G401.6 (cell line): ENCODE results near the gene SPRR4.
A peak's percentile ranks its signal among the peaks of the same experiment; 100 is the strongest.
"Not testable (repeated sequence)": the region's sequence is repeated elsewhere in the genome, so short reads cannot be mapped to it uniquely, and the experiment has no call there.

Experiments
- FAIRE-seq: peaks from 2 replicates; lab custom pipeline; 2012; peaks lifted over from hg19 to GRCh38; lab: Jason Lieb, UNC

The SPRR4 gene

GRCh38 chr1:152967201-152967600, 3.2 kb upstream of the SPRR4 start:
- no peak for FAIRE-seq

DNA sequence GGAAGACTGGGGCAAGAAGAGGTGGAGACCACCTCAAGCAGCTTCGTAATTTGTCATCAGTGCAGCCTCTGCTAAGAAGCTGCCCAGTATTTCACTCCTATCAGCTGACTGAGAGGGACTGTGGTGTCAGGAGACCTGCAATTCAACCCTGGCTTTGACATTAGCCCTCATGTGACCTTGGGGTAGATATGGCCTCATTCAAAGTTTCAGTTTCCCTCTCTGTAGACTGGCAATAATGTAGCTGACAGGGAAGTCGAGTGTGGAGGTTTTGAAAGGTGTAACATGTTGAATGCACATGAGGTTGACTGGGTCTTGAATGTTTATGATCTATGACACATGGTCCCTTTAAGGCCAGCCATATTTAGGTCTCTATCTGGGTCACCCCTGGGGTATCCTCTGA, 2.2 kb upstream of the SPRR4 start:
- FAIRE-seq = no peak

GRCh38 chr1:152969036-152969435, 1.4 kb upstream of the SPRR4 start:
- FAIRE-seq = no peak

DNA sequence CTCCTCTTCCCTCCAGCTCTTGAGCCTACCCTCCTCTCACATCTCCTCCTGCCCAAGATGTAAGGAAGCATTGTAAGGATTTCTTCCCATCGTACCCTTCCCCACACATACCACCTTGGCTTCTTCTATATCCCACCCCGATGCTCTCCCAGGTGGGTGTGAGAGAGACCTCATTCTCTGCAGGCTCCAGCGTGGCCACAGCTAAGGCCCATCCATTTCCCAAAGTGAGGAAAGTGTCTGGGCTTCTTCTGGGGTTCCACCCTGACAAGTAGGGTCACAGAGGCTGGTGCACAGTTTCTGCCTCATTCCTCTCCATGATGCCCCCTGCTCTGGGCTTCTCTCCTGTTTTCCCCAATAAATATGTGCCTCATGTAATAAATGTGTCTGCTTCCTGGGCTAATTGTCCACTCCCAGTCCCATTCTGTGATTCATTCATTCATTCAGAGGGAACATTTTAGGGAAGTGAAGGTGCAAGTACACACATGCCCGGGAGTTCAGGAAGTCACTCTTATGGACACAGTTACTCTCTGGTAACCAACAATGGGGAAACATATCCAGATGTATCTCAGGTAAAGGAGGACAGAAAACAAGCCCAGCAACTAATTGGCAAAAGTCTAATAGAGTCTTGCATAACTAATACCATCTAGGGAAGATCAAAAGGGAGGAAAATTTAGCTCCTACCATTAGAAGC, 1.9 kb downstream of the SPRR4 start:
- FAIRE-seq = no peak

DNA sequence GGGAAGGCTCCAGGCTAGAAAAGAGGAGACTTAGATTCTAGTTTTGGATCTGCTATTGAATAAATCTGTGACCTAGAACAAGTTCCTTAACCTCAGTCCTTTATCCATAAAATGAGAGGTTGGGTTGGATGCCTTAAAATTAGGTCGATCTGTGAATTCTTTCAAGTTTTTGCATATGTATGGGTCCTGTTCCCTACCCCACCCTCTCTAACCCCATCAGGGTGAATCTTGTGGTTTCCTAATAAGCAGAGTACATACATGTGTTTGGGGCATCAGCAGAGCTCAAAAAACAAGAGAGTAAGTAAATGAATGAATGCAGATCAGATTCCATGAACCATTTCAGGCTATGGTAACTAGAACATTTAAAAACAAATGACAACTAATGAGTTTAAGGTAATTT, 6.2 kb downstream of the SPRR4 start:
- no peak for FAIRE-seq

GRCh38 chr1:152977614-152978013, 7.2 kb downstream of the SPRR4 start:
- no peak for FAIRE-seq

- FAIRE-seq = no peak
Observed at GRCh38 chr1:152980676-152981075, 10.2 kb downstream of the SPRR4 start.

DNA sequence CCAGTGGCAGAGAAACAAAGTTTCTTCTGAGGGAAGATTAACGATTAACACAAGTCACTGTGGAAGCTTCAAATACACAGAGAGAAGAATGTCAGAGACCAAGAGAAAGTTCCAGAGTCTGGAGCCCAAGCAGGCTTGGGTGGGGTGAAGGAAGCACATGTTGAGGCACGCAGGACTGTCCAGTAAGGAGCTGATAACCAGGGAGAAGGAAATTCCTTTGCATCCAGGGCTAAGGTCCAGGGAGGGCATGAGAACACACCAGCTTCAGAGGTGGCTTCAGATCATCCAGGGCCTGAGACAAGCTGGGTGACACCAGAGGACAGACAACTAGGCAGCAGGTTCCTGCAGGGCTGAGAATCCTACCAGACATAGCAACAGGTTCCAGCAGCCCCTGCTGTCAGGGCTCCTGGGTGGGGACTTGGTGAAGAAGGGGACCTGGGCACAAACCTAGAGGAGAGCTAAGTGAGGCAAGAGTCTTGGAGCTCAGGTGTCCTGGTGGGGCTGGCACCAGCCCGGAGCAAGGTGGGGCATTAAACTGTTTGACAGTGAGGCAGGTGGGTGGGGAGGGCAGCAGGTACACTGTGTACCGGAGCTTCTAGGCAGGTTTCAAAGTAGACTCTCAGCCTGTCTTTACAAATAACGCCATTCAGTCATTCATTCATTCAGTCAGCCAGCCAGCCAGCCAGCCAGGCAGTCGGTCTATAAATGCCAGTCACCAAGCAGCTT, 10.9 kb downstream of the SPRR4 start:
- FAIRE-seq = no peak

GRCh38 chr1:152982076-152982475, 11.6 kb downstream of the SPRR4 start:
- FAIRE-seq = no peak

DNA sequence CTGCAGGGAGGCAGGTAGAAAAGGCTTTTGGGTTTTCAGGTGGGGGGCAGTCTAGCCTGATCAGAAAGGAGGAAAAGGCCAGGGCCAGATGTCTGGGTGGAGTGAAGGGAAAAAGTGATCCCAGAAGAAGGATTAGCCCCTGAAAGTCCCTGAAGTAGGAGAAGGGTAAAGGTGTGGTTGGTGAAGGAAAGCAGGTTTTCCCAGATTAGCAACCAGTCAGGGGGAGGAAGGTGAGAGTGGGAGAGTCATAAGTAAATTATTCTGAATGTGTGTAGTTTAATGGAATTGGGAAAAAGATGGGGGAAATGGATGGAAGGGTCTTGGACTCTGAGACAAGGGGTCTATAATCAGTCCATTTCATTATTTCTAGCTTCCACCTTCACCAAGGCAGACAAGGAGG, 12.8 kb downstream of the SPRR4 start:
- no peak for FAIRE-seq

DNA sequence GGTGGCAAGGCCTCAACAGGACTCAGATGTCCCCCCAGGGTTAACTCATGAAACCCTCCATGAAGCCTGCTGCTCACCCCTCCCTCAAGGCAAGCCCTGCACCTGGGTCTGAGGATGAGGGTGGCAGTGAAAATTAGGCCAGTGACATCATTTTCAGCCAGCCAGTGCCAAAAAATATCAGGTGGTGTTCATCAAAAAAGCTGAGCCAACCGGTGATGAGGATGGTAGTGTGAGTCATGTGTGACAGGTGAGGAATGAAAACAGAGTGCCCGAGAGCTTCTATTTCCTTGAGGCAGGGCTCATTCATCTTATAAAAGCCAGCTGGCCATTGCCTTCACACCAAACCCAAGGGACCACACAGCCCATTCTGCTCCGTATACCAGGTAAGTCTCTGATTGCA, 13.3 kb downstream of the SPRR4 start, which contains the start of gene SPRR1A:
TSS of gene SPRR1A (plus strand) at position 339 of the 400 bp plus-strand sequence. CDS start 1,150 bp downstream, outside the sequence.
- no peak for FAIRE-seq

GRCh38 chr1:152986578-152986977, 16.1 kb downstream of the SPRR4 start:
- FAIRE-seq = peak; percentile 80

GRCh38 chr1:152993186-152993585, 22.7 kb downstream of the SPRR4 start:
- FAIRE-seq = no peak

DNA sequence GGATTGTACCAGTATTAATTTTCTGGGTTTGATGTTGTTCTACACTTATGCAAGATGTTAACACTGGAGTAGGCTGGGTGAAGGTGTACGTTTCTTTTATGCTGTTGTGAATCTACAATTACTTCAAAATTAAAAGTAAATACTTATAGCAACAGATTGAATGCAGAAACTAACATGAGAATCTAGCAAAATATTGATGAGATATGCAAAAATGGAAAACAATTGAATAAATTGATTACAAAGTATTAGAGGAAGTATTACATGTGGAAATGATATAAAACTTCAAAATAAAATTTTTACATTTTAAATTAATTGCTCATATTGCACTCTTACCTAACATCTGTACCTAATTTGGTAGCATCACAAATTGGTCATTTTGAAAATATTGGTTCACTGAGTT, 25.4 kb downstream of the SPRR4 start:
- no peak for FAIRE-seq

DNA sequence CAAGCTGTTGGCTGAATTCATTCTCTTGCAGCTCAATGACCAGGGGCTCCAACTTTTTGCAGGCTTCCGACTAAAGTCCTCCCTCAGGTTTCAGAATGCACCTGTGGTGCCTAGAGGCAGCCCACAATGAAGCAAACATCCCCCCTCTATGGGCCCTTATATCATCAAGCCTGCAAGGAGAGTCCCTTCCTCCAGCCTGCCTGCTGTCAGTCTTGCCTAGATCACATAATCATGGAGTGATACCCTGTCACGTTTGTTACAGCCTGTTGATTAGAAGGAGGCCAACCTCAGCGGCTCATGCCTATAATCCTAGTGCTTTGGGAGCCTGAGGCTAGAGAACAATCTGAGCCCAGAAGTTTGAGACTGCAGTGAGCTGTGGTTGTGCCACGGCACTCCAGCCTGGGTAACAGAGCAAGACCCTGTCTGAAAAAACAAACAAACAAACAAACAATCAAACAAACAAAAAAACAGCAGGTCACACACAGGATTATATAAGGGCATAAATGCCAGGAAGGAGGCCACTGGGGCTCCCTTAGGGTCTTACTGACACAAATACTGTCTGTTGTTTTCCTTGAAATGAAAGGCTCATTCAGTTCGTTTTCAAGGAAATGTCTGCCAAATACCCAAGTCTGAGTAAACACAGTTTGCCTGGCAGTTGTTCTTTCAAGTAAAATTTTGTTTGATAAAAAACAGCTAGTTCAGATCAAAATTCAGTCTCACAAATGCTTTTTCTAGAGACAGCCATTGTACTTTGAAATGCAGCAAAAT, 26.4 kb downstream of the SPRR4 start:
- no peak for FAIRE-seq

DNA sequence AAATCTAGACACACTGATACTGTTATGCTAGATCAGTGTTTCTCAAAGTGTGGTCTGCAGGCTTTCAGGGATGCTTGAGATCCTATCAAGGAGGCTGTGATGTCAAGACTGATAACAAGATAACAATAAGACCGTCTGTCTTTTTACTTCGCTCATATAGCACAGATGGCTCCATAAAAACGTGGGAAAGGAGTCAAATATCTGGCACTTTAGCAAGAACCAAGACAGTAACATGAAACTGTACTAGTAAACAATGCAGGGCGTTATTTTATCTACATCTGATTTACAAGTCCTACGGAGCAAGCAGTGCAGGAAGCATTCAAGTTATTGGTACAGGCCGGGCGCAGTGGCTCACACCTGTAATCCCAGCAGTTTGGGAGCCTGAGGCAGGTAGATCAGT, 27.5 kb downstream of the SPRR4 start:
- no peak for FAIRE-seq

DNA sequence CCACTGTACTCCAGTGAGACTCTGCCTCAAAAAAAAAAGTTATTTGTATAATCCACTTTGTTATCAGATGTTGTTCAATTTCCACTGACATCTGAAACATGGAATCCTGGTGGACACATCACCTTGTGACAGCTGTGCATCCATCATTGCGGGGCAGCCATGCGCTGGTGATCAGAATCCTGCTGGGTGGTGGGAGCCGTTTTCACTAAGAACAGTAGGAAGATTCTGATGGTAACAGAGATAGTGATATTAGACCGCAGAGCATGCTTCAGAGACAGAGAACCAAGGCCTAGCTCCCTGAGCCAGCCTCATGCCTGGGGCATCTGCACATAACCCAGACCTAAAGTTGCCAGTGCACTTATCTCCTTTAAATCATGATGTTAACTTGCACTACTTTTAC, 28.0 kb downstream of the SPRR4 start:
- FAIRE-seq = no peak

DNA sequence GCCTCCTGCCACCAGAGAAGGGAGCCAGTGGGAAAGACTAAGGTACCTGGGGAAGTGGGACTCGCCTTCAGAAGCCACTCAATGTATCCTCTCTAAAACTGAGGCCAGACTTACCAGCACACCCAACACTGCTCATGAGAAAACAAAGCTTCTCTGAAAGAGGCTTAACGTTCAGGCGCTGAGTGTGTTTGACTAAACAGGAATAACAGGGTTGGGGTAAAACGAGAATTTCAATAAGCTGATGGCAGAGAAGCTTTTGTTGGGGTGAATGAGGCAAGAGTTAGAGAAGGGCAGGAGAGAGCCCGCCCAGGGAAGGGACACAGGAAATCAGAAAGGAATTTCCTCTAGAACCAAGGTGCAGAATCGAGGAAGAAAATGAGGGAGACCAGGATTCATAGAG, 29.4 kb downstream of the SPRR4 start:
- no peak for FAIRE-seq

- FAIRE-seq = no peak
Observed at GRCh38 chr1:153000294-153000693, 29.8 kb downstream of the SPRR4 start.

- no peak for FAIRE-seq
Observed at GRCh38 chr1:153001382-153001781, 30.9 kb downstream of the SPRR4 start, which contains the start of gene SPRR3. Gene SPRR3, plus strand, starts transcription at chr1:153001749. Its CDS starts 1,272 bp downstream, at chr1:153003021.

DNA sequence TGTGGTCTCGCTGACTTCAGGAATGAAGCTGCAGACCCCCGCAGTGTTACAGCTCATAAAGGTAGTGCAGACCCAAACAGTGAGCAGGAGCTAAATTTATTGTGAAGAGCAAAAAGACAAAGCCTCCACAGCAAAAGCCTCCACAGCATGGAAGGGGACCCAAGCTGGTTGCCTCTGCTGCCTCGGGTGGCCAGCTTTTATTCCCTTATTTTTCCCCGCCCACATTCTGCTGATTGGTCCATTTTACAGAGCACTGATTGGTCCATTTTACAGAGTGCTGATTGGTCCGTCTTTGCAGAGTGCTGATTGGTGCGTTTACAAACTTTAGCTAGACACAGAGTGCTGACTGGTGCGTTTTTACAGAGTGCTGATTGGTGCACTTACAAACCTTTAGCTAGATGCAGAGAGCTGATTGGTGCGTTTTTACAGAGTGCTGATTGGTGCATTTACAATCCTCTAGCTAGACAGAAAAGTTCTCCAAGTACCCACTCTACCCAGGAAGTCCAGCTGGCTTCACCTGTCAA, 40.8 kb downstream of the SPRR4 start:
- FAIRE-seq = not testable (repeated sequence)

DNA sequence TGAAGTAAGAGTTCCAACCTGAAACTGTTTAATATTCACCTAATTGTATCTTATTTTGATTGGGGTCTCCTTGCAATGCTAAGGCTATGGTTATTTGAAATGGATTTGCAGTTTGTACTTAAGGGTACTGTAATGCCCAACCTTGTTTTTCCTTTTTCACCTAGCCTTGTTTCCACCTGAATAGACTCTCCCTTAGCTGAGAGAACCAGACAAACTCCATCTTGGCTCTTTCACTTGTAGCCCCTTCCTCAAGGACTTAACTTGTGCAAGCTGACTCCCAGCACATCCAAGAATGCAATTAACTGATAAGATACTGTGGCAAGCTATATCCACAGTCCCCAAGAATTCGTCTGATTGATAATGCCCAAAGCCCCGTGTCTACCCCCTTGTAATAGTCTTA, 51.4 kb downstream of the SPRR4 start:
- FAIRE-seq = not testable (repeated sequence)
